Suprapubic skin (tissue), 3 donors: ENCODE results near the gene GFAP.

Experiments used
- CTCF ChIP-seq, 2 donors: fragments of 200-600 bp in 1 of 2; fragments of 450-650 bp in 1 of 2; sonication (generic) in 1 of 2; IDR thresholded peaks; one replicate each; pipeline ENCODE4 v1.5.1; 2016 to 2019; ENCODE audit warnings: antibody characterized with exemption in 2 of 2, mild to moderate bottlenecking in 1 of 2, moderate library complexity in 1 of 2
- POLR2AphosphoS5 ChIP-seq, 3 donors: sonication (generic); formaldehyde crosslinking; IDR thresholded peaks; one replicate each; pipeline ENCODE4 v1.6.1; 2017; ENCODE audit warnings: antibody characterized with exemption in 3 of 3

GRCh38 chr17:44935116-44935515 is 19.8 kb upstream of the GFAP start:
- TF ChIP-seq CTCF (IDR thresholded peaks at IDR 0.05) (no peak), POLR2AphosphoS5 (IDR thresholded peaks at IDR 0.05) (no peak)
